RWPE1 (cell line): Measurements from ENCODE around the gene FRMD5.
A peak's percentile ranks its signal among the peaks of the same experiment; 100 is the strongest.

Experiments used
- CTCF ChIA-PET: fragments of 350-600 bp; sonication (Branson Sonifier 250); formaldehyde crosslinking; extraction: SDS; loops from one replicate; lab custom pipeline; 2021; lab: Yijun Ruan, JAX
- POLR2A ChIA-PET: fragments of 400-600 bp; formaldehyde crosslinking; extraction: SDS; loops from one replicate; lab custom pipeline; 2020; ENCODE audit warnings: antibody characterized with exemption; ENCODE audit not compliant: low non-redundant PET; lab: Yijun Ruan, JAX
- DNase-seq: peaks from one replicate; pipeline ENCODE4 v3.0.0; 2012; ENCODE audit warnings: low spot score
- H3K27ac ChIP-seq: fragments of 450-650 bp; 2 replicates; pipeline ENCODE4 v1.5.1; 2017
- TF ChIP-seq, protein P1 (sequence below): fragments of 450-650 bp; conservative IDR thresholded peaks from 2 replicates; pipeline ENCODE4 v1.5.1; 2017; ENCODE audit warnings: low read depth, mild to moderate bottlenecking

FRMD5 gene

DNA sequence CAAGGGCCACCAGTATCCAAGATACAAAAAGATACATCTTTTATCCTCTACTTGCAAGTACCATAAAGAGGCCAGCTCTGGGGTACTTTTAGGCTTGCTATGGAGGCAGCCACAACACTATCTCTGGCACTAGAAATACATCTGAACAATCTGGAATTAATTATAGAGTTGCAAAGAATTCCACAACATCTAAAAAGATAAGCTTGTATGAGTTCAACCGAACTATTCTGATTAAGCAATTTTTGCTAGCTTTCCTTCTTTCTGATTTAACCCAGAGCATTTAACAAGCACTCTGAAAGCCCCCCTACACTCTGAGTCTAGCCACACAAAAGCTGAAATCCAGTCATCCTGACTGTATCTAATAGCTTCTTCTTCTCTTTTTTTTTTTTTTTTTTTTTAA lies 95.4 kb downstream of the FRMD5 start:
- no peak overlapping the region for H3K27ac ChIP-seq
- no peak for DNase-seq
- CTCF ChIA-PET: no interaction called here
- TF ChIP-seq, protein P1, sequence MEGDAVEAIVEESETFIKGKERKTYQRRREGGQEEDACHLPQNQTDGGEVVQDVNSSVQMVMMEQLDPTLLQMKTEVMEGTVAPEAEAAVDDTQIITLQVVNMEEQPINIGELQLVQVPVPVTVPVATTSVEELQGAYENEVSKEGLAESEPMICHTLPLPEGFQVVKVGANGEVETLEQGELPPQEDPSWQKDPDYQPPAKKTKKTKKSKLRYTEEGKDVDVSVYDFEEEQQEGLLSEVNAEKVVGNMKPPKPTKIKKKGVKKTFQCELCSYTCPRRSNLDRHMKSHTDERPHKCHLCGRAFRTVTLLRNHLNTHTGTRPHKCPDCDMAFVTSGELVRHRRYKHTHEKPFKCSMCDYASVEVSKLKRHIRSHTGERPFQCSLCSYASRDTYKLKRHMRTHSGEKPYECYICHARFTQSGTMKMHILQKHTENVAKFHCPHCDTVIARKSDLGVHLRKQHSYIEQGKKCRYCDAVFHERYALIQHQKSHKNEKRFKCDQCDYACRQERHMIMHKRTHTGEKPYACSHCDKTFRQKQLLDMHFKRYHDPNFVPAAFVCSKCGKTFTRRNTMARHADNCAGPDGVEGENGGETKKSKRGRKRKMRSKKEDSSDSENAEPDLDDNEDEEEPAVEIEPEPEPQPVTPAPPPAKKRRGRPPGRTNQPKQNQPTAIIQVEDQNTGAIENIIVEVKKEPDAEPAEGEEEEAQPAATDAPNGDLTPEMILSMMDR: no peak
- POLR2A ChIA-PET: no interaction called here

DNA sequence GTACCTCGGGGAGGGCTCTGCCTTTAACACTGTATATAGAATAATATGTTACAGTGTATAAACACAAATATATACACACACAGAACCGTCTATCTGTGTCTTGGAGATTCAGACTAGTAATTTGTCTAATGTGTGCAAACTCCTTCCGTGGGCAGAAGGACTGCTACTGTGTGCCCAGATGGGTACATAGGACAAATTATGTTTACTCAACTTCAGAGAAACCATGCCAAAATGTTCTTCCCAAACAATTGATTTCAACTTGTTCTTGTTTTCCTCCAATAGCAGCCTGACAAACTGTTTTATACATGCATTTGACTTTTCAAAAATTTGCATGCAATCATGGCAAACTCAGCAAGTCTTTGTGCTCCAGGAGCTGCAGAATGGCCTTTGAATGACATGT lies 97.5 kb downstream of the FRMD5 start:
- TF ChIP-seq, protein P1: no peak
- POLR2A ChIA-PET: no interaction called here
- no peak overlapping the region for H3K27ac ChIP-seq
- no peak for DNase-seq
- CTCF ChIA-PET: no interaction called here

DNA sequence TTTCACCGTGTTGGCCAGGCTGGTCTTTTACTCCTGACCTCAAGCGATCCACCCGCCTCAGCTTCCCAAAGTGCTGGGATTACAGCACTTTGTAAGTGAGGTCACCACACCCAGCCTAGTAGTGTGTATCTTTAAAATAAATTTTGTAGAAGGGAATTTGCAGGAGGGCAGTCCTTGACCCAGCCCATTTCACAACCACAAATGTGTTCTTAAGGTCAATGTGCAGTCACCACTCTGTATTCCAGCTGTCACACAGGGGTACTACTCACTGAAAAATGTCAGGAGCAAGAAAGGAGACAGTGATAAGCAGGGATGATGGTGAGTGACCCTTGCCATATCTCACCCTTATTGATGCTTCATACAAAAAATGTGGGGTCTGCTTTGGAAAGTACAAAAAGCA lies 98.5 kb downstream of the FRMD5 start:
- H3K27ac ChIP-seq: no peak overlapping the region
- no peak for DNase-seq
- POLR2A ChIA-PET: interaction anchor here (0.7 kb wide), 1 partner anchor 8 kb away, joined by 6 read pairs; no protein-coding TSS in a partner anchor
- CTCF ChIA-PET: no interaction called here
- TF ChIP-seq, protein P1: no peak

DNA sequence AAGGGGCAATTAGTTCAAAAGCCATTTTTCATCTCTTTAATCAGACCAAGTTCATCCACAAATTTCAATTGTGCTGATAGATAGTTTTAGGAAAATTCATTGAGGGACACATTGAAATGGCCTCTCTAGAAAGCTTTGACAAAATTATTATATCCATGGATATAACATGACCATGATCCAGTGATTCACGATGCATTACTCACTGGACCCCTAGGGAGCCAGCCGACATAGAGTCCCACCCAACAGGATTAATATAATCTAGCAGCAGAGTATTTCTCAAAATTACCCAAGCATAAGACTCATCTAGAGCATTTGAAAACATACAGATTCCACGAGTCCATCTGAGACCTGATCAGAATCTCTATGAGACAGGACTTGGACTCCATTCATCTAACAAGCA lies 100.3 kb downstream of the FRMD5 start:
- no peak for DNase-seq
- ChIA-PET CTCF (no interaction called here), POLR2A (no interaction called here)
- H3K27ac ChIP-seq: no peak overlapping the region
- TF ChIP-seq, protein P1: no peak

DNA sequence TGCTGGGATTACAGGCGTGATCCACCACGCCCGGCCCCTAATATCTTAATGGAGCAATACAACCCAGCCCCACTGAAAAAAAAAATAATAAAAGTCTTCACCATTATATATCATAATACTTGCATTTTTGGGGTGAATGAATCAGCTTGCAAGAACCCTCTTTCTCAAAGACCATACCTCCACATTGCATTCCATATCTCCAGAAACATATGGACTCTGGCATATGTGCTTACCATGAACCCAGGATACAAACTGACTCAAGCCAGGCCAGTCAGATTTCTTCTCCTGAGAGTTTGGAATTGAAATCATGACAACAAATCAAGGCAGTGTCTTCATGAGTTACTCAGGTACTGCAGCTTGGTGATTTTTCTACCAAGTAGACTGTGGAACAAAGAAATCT lies 101.2 kb downstream of the FRMD5 start:
- no peak overlapping the region for H3K27ac ChIP-seq
- DNase-seq: no peak
- TF ChIP-seq, protein P1: no peak
- POLR2A ChIA-PET: no interaction called here
- CTCF ChIA-PET: no interaction called here

DNA sequence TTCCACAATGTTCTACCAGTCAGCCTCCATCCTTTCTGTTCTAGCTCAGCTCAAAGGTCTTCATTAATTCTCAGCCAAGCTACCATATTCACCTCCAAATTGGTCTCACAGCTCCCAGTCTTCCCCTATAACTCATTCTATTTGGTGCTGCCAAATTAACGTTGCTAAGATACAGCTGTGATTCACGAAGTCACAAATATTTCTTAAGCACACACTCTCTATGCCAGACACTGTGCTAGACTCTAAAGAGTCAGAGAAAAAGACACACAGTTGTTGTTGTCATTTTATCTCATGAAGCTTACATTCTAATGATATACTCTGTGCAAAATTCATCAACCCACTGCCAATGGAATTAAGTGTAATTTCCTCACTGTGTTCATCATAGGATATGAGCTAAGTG lies 102.8 kb downstream of the FRMD5 start:
- TF ChIP-seq, protein P1: no peak
- ChIA-PET CTCF (interaction anchor here (0.6 kb wide), 1 partner anchor 154 kb away, joined by 4 read pairs; no protein-coding TSS in a partner anchor), POLR2A (no interaction called here)
- H3K27ac ChIP-seq: no peak overlapping the region
- DNase-seq: peak; percentile 37
